H1 (cell line): ENCODE measurements around the gene GRIN2B. TPM values are rescaled to one million over a fixed set of nuclear protein-coding genes. Genes with fewer than 3 reads are reported as not detected.

ENCODE experiments used
- CTCF ChIA-PET: fragments of 300-600 bp; sonication (Branson Sonifier 250); formaldehyde crosslinking; loops from one replicate; lab custom pipeline; 2021; ENCODE audit not compliant: partially characterized antibody; lab: Charles Lee
- POLR2A ChIA-PET: fragments of 300-600 bp; sonication (Branson Sonifier 250); formaldehyde crosslinking; loops from one replicate; lab custom pipeline; 2021; ENCODE audit warnings: inconsistent platforms; ENCODE audit not compliant: partially characterized antibody; lab: Charles Lee
- DNase-seq, 2 experiments: peaks; one replicate each; pipeline versions ENCODE4 v3.0.0 to v3.0.0-alpha.2; 2010 to 2022; ENCODE audit warnings: low spot score in 2 of 2, low read depth in 1 of 2, mixed read lengths in 1 of 2
- FAIRE-seq: peaks from 2 replicates; lab custom pipeline; 2011; peaks lifted over from hg19 to GRCh38; lab: Jason Lieb, UNC
- H2AFZ ChIP-seq: 2 replicates; pipeline ENCODE4 v1.8.1; 2012; ENCODE audit warnings: low read length, inconsistent platforms
- H2AK5ac ChIP-seq: 2 replicates; pipeline ENCODE4 v1.6.1; 2013; ENCODE audit warnings: low read depth, low read length
- H2BK120ac ChIP-seq: replicated peaks from 2 replicates; pipeline ENCODE3; 2013; ENCODE audit warnings: low read depth, low read length, inconsistent platforms
- H2BK12ac ChIP-seq: 2 replicates; pipeline ENCODE4 v1.6.1; 2013; ENCODE audit warnings: low read depth, low read length
- H2BK15ac ChIP-seq: 2 replicates; pipeline ENCODE4 v1.6.1; 2013; ENCODE audit warnings: low read length
- H2BK20ac ChIP-seq: 2 replicates; pipeline ENCODE4 v1.6.1; 2013; ENCODE audit warnings: low read length
- H2BK5ac ChIP-seq: 2 replicates; pipeline ENCODE4 v1.6.1; 2013; ENCODE audit warnings: low read depth, low read length
- H3K14ac ChIP-seq: 2 replicates; pipeline ENCODE4 v1.6.1; 2013; ENCODE audit warnings: inconsistent platforms; ENCODE audit not compliant: insufficient read length
- H3K18ac ChIP-seq: 2 replicates; pipeline ENCODE4 v1.6.1; 2013; ENCODE audit warnings: low read length; ENCODE audit errors: extremely low read depth
- H3K23ac ChIP-seq: 2 replicates; pipeline ENCODE4 v1.6.1; 2013; ENCODE audit warnings: inconsistent platforms; ENCODE audit not compliant: insufficient read length
- H3K23me2 ChIP-seq: 2 replicates; pipeline ENCODE4 v1.6.1; 2013; ENCODE audit warnings: low read depth, low read length
- H3K27ac ChIP-seq: 2 replicates; pipeline ENCODE4 v1.6.1; 2011; ENCODE audit warnings: low read depth, low read length, inconsistent platforms
- H3K27me3 ChIP-seq, 4 experiments: replicated peaks in 1 of 4; 1 replicate in 1 of 4; 2 replicates in 3 of 4; pipeline versions ENCODE4 v1.6.1 to v1.8.1; 2011 to 2013; ENCODE audit warnings: low read length in 3 of 4, mild to moderate bottlenecking in 3 of 4, inconsistent platforms in 2 of 4, mixed read lengths in 2 of 4, moderate library complexity in 1 of 4; ENCODE audit not compliant: control insufficient read depth in 3 of 4, insufficient read depth in 3 of 4; ENCODE audit errors: extremely low read depth in 1 of 4
- H3K36me3 ChIP-seq, 4 experiments: 2 replicates each; pipeline versions ENCODE4 v1.6.1 to v1.8.1; 2011 to 2013; ENCODE audit warnings: mild to moderate bottlenecking in 4 of 4, low read length in 3 of 4, moderate library complexity in 2 of 4, control low read depth in 1 of 4, inconsistent platforms in 1 of 4; ENCODE audit not compliant: insufficient read depth in 4 of 4, control insufficient read depth in 2 of 4
- H3K4ac ChIP-seq: replicated peaks from 2 replicates; pipeline ENCODE3; 2013; ENCODE audit warnings: low read length, low read depth, mixed read lengths, inconsistent platforms; ENCODE audit not compliant: insufficient read length
- H3K4me1 ChIP-seq, 4 experiments: replicated peaks in 1 of 4; 1 replicate in 1 of 4; 2 replicates in 3 of 4; pipeline versions ENCODE4 v1.6.1 to v1.8.1; 2011 to 2013; ENCODE audit warnings: low read length in 3 of 4, inconsistent platforms in 2 of 4, mixed read lengths in 1 of 4; ENCODE audit not compliant: insufficient read depth in 4 of 4, control insufficient read depth in 3 of 4
- H3K4me2 ChIP-seq, 2 experiments: 2 replicates each; pipeline versions ENCODE4 v1.6.1 to v1.8.1; 2011 to 2013; ENCODE audit warnings: low read depth in 2 of 2, low read length in 2 of 2, control low read depth in 1 of 2, inconsistent platforms in 1 of 2, mild to moderate bottlenecking in 1 of 2; ENCODE audit not compliant: insufficient read depth in 1 of 2
- H3K4me3 ChIP-seq, 4 experiments: fragments of 200-600, 300-600 bp in 1 of 4; sonication (generic), shearing (Covaris generic), sonication (Bioruptor Twin) in 1 of 4; 2 replicates each; pipeline versions ENCODE4 v1.5.1 to v1.8.1; 2011 to 2016; ENCODE audit warnings: low read length in 4 of 4, low read depth in 3 of 4, control low read depth in 2 of 4, inconsistent platforms in 2 of 4, mild to moderate bottlenecking in 2 of 4, mixed read lengths in 1 of 4, moderate library complexity in 1 of 4; ENCODE audit not compliant: insufficient read depth in 2 of 4; ENCODE audit errors: extremely low read depth in 1 of 4
- H3K56ac ChIP-seq: replicated peaks from 2 replicates; pipeline ENCODE3; 2013; ENCODE audit warnings: low read depth, mild to moderate bottlenecking, mixed read lengths, low read length, inconsistent platforms; ENCODE audit not compliant: insufficient read length
- H3K79me1 ChIP-seq: 2 replicates; pipeline ENCODE4 v1.6.1; 2013; ENCODE audit warnings: low read depth, low read length, control low read depth
- H3K79me2 ChIP-seq, 2 experiments: 2 replicates each; pipeline versions ENCODE4 v1.6.1 to v1.8.1; 2012 to 2013; ENCODE audit warnings: low read length in 2 of 2, mild to moderate bottlenecking in 2 of 2, inconsistent platforms in 1 of 2; ENCODE audit not compliant: insufficient read depth in 2 of 2, control insufficient read depth in 1 of 2
- H3K9ac ChIP-seq, 4 experiments: replicated peaks in 1 of 4; 1 replicate in 1 of 4; 2 replicates in 3 of 4; pipeline versions ENCODE4 v1.6.1 to v1.8.1; 2011 to 2013; ENCODE audit warnings: low read depth in 3 of 4, low read length in 3 of 4, control low read depth in 2 of 4, mild to moderate bottlenecking in 2 of 4, moderate library complexity in 2 of 4, inconsistent platforms in 1 of 4; ENCODE audit errors: extremely low read depth in 1 of 4
- H3K9me3 ChIP-seq, 2 experiments: 2 replicates each; pipeline versions ENCODE4 v1.6.1 to v1.8.1; 2012 to 2013; ENCODE audit warnings: mild to moderate bottlenecking in 2 of 2, moderate library complexity in 2 of 2, control low read depth in 1 of 2, inconsistent platforms in 1 of 2, low read depth in 1 of 2, low read length in 1 of 2, mixed read lengths in 1 of 2; ENCODE audit not compliant: insufficient read depth in 2 of 2
- H4K20me1 ChIP-seq, 2 experiments: replicated peaks in 1 of 2; 2 replicates each; pipeline versions ENCODE3 to v1.8.1; 2011 to 2013; ENCODE audit warnings: inconsistent platforms in 2 of 2, low read length in 2 of 2, mild to moderate bottlenecking in 1 of 2; ENCODE audit not compliant: insufficient read depth in 2 of 2, control insufficient read depth in 1 of 2
- H4K5ac ChIP-seq: 2 replicates; pipeline ENCODE4 v1.6.1; 2013; ENCODE audit warnings: low read length, low read depth, mixed read lengths, inconsistent platforms; ENCODE audit not compliant: insufficient read length
- H4K8ac ChIP-seq: 2 replicates; pipeline ENCODE4 v1.8.0; 2013; ENCODE audit warnings: mild to moderate bottlenecking, moderate library complexity, low read length, inconsistent platforms; ENCODE audit not compliant: insufficient read depth; ENCODE audit errors: extremely low read depth
- H4K91ac ChIP-seq: replicated peaks from 2 replicates; pipeline ENCODE3; 2013; ENCODE audit warnings: low read length, mixed read lengths, inconsistent platforms; ENCODE audit not compliant: insufficient read length
- CTBP2 ChIP-seq: IDR thresholded peaks from 2 replicates; pipeline ENCODE4 v1.7.0; 2011; ENCODE audit warnings: borderline replicate concordance, mild to moderate bottlenecking, moderate library complexity, mixed read lengths, low read length; ENCODE audit not compliant: insufficient read depth, insufficient read length
- EZH2 ChIP-seq: fragments of 200-600 bp; sonication (generic); IDR thresholded peaks from 2 replicates; pipeline ENCODE4 v1.7.1; 2012; ENCODE audit warnings: low read depth, mild to moderate bottlenecking, moderate library complexity, low read length, inconsistent platforms; ENCODE audit not compliant: severe bottlenecking
- KDM4A ChIP-seq: IDR thresholded peaks from one replicate; pipeline ENCODE4 v1.7.1; 2012; ENCODE audit warnings: low read depth, mild to moderate bottlenecking, moderate library complexity, low read length, inconsistent platforms; ENCODE audit not compliant: severe bottlenecking
- POLR2AphosphoS5 ChIP-seq: IDR thresholded peaks from 2 replicates; pipeline ENCODE4 v1.6.1; 2011; ENCODE audit warnings: low read depth, low read length
- RXRA ChIP-seq: IDR thresholded peaks from 2 replicates; pipeline ENCODE4 v1.6.1; 2011; ENCODE audit warnings: low read depth, mild to moderate bottlenecking, low read length, moderate library complexity; ENCODE audit not compliant: insufficient read depth
- SIX5 ChIP-seq: IDR thresholded peaks from 2 replicates; pipeline ENCODE4 v1.6.1; 2011; ENCODE audit warnings: mild to moderate bottlenecking, low read depth, low read length
- WGBS, 2 experiments: shearing (Covaris generic) in 1 of 2; methylation state at CpG; one replicate each; pipeline versions ENCODE4 v1.1.6 to v1.1.7; 2013 to 2015; ENCODE audit warnings: low lambda C conversion rate in 2 of 2, mixed read lengths in 2 of 2, inconsistent platforms in 1 of 2, low coverage in 1 of 2, missing lambda C conversion rate in 1 of 2; ENCODE audit not compliant: insufficient replicate concordance in 2 of 2, insufficient coverage in 1 of 2, insufficient read length in 1 of 2; ENCODE audit errors: extremely low coverage in 1 of 2, missing lambda C conversion rate in 1 of 2; 5-methylcytosine and 5-hydroxymethylcytosine counted together
- long read RNA-seq, 2 experiments: library from RNA in 1 of 2; library from capped mRNA in 1 of 2; stranded (forward); transcript quantifications; one replicate each; pipeline ENCODE4 v2.0.0, GENCODE V29; 2021; ENCODE audit warnings: inconsistent platforms in 1 of 2
- polyA minus RNA-seq, 3 experiments: library from RNA; depleted of rRNA, polyadenylated mRNA; stranded (reverse); fragments of >200 nt; gene quantifications; 1 replicate in 2 of 3; 2 replicates in 1 of 3; pipeline ENCODE4 v1.2.3, GENCODE V29; 2011
- polyA plus RNA-seq, 7 experiments: library from polyadenylated mRNA; depleted of rRNA in 3 of 7; stranded (reverse) in 5 of 7; unstranded in 2 of 7; fragments of >200 nt in 5 of 7; fragments of 200-250 nt in 2 of 7; gene quantifications; 1 replicate in 5 of 7; 2 replicates in 1 of 7; 4 replicates in 1 of 7; pipeline versions ENCODE4 v1.2.1 to v1.2.3, GENCODE V29; 2011 to 2013; ENCODE audit warnings: missing spikeins in 2 of 7, mixed read lengths in 2 of 7
- total RNA-seq: library from RNA; stranded (reverse); fragmentation: NEBNext Ultra II Directional; extraction: Animal tissue kit (Norgen Biotek cat#: 25700); gene quantifications from 2 replicates; pipeline ENCODE4 v1.2.1, GENCODE V29; 2021

The GRIN2B gene
- total RNA-seq (2.3 and 3.2 TPM in 2 replicates), polyA plus RNA-seq (2011; rRNA removed) (0.68 and 0.86 TPM in 2 replicates), polyA minus RNA-seq (2011; rRNA and poly(A)+ RNA removed) (2.2 and 3.5 TPM in 2 replicates)
- 0.43 TPM for polyA plus RNA-seq (2011; cell fraction: cytosol; rRNA removed)
- 2.7 TPM for polyA plus RNA-seq (2011; cell fraction: nucleus; rRNA removed)
- polyA plus RNA-seq (2012, experiment 1 of 2): 0.17 to 0.36 TPM (median 0.27 TPM) in 4 replicates
- polyA plus RNA-seq (2012, experiment 2 of 2): 0.01 TPM
- polyA plus RNA-seq (2013, experiment 1 of 2): 1.2 TPM
- 1.0 TPM for polyA plus RNA-seq (2013, experiment 2 of 2)
- polyA minus RNA-seq (2011; cell fraction: cytosol; rRNA and poly(A)+ RNA removed): 2.8 TPM
- polyA minus RNA-seq (2011; cell fraction: nucleus; rRNA and poly(A)+ RNA removed): 15.9 TPM
- long read RNA-seq, experiment 1, partial matches to known transcripts: 1 of 1 reads
- long read RNA-seq, experiment 1, other reads (novel, unspliced or antisense): 0 of 1 reads
- long read RNA-seq, experiment 2, partial matches to known transcripts: 1 of 1 reads
- long read RNA-seq, experiment 2, other reads (novel, unspliced or antisense): 0 of 1 reads

DNA sequence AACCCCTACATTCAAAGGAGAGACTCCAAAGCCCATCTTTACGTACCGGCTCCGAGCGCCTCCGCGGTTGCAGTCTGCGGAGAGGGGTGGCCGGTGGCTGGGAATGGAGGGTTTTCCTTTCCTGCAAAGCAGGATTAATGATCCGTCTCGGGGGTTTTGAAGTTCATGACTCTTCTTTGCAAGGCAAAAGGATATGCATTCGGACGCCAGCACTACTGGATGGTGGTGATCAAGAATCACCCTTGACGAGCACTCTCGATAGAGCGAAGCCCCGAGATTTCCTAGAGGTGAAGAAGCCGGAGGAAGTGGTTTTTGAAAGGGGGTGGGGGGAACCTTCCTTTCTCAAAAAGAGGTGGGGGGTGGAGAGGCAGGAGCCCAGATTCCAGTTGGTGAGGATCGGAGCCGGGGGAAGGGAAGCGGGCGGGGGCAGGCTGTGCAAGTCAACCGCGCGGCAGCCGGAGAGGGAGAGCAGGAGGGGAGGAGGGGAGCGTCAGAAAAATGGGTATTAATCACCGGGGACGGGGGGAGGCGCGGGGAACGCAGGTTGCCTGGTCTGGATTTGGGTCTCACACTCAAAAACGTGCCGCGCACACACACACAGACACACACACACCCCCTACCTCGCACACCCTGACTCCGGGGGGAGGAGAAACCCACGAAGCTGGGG is at the start of gene GRIN2B:
TSS of gene GRIN2B (minus strand) at position 307 of the 667 bp plus-strand sequence. CDS start 115,394 bp downstream, outside the sequence.
- H3K4me2 ChIP-seq: peak within 1 kb of the TSS; percentile 88 to 95
- H2BK120ac ChIP-seq: no peak within 1 kb of the TSS
- no peaks in the 10 kb centered on the region for H3K9me3 ChIP-seq
- FAIRE-seq (no peak), DNase-seq (peak in 1 of 2 experiments; percentile 63)
- H3K79me2 ChIP-seq: no peaks in the 10 kb centered on the region
- H3K27me3 ChIP-seq: peaks cover 8 to 36% (median 25%) of the 10 kb centered on the region in 4 experiments
- peak within 1 kb of the TSS; percentile 19; the same call in 1 of the 2 replicates for H3K18ac ChIP-seq
- H4K5ac ChIP-seq: no peak within 1 kb of the TSS
- peak within 1 kb of the TSS in 1 of 4 experiments; percentile 51; a peak in 1 of 7 replicates for H3K9ac ChIP-seq
- H2AFZ ChIP-seq: peak within 1 kb of the TSS; percentile 86
- H3K4ac ChIP-seq: no peak within 1 kb of the TSS
- H2BK20ac ChIP-seq: 0 out of 2 replicates have a peak within 1 kb of the TSS, but pooled peaks have one; percentile 56
- H2BK15ac ChIP-seq: peak within 1 kb of the TSS; percentile 54; the same call in 1 of the 2 replicates
- no peaks in the 10 kb centered on the region for H3K36me3 ChIP-seq
- H3K56ac ChIP-seq: no peak within 1 kb of the TSS
- H4K91ac ChIP-seq: peak within 1 kb of the TSS; percentile 12
- H2BK5ac ChIP-seq: peak within 1 kb of the TSS; percentile 22; the same call in 1 of the 2 replicates
- H2BK12ac ChIP-seq: peak within 1 kb of the TSS; percentile 62; the same call in 1 of the 2 replicates
- ChIA-PET CTCF (interaction anchor here (0.6 to 3.1 kb wide), 57 partner anchors 8 to 938 kb away, joined by 3 to 25 read pairs (median 4); partner anchors contain the start of gene FAM234B), POLR2A (interaction anchor here (0.9 to 1.2 kb wide), 3 partner anchors 11 to 384 kb away, joined by 3 read pairs; partner anchors contain the start of gene ATF7IP)
- no peak within 1 kb of the TSS for H3K27ac ChIP-seq
- no peaks in the 10 kb centered on the region; a peak in 2 of 7 replicates for H3K4me1 ChIP-seq
- peak within 1 kb of the TSS; percentile 66 to 89 (median 81) for H3K4me3 ChIP-seq
- no peaks in the 10 kb centered on the region for H3K79me1 ChIP-seq
- TF ChIP-seq KDM4A (peak; percentile 15), EZH2 (peak; percentile 43), RXRA (no peak), CTBP2 (no peak), POLR2AphosphoS5 (no peak), SIX5 (no peak)
- TF ChIP-seq, all 59 proteins: peak for 2
- Histone ChIP-seq H2AK5ac (no peak within 1 kb of the TSS), H3K14ac (no peak within 1 kb of the TSS), H3K23me2 (peaks cover 16% of the 10 kb centered on the region), H4K20me1 (no peaks in the 10 kb centered on the region), H3K23ac (no peak within 1 kb of the TSS), H4K8ac (peak within 1 kb of the TSS; percentile 64)
- WGBS, 2 experiments: 1% methylated on average over 17 of the region's 37 CpGs; no CpG with 5 or more reads in 1 of the 2 experiments
